Fibroblast of pulmonary artery (primary cell): ENCODE data around the gene SMAD7.
A peak's percentile ranks its signal among the peaks of the same experiment; 100 is the strongest.

Experiments
- DNase-seq: peaks from one replicate; pipeline ENCODE4 v3.0.0-alpha.2; 2010; ENCODE audit warnings: low read depth
- H3K4me3 ChIP-seq: replicated peaks from 2 replicates; pipeline ENCODE4 v1.5.1; 2011; ENCODE audit warnings: low read depth, mild to moderate bottlenecking, control low read depth, low read length, moderate library complexity
- TF ChIP-seq, protein P1 (sequence below): IDR thresholded peaks from 2 replicates; pipeline ENCODE4 v1.5.1; 2011; ENCODE audit warnings: mild to moderate bottlenecking, control low read depth, low read length, inconsistent platforms; ENCODE audit errors: missing control alignments

The SMAD7 gene

DNA sequence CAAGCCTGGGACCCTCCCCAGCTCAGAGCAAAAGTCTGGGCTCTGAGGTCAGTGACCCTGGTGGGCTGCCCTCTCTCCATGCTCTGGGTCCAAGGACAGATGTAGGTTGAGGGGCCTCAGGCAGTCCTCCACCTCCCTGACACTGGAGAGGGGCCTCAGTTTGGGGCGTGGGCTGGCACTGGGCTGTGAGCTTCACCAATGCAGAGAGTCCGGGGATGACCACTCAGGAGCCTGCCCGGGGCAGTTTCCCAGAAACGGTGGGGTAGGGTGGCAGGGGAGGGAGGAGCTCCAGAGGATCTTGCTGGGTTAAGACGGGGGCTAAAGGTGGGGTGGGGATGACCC, 40.5 kb upstream of the SMAD7 start:
- TF ChIP-seq, protein P1, sequence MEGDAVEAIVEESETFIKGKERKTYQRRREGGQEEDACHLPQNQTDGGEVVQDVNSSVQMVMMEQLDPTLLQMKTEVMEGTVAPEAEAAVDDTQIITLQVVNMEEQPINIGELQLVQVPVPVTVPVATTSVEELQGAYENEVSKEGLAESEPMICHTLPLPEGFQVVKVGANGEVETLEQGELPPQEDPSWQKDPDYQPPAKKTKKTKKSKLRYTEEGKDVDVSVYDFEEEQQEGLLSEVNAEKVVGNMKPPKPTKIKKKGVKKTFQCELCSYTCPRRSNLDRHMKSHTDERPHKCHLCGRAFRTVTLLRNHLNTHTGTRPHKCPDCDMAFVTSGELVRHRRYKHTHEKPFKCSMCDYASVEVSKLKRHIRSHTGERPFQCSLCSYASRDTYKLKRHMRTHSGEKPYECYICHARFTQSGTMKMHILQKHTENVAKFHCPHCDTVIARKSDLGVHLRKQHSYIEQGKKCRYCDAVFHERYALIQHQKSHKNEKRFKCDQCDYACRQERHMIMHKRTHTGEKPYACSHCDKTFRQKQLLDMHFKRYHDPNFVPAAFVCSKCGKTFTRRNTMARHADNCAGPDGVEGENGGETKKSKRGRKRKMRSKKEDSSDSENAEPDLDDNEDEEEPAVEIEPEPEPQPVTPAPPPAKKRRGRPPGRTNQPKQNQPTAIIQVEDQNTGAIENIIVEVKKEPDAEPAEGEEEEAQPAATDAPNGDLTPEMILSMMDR, result no peak
- DNase-seq, result no peak
- H3K4me3 ChIP-seq, result no peak overlapping the region

GRCh38 chr18:48990481-48991318, 39.9 kb upstream of the SMAD7 start:
- H3K4me3 ChIP-seq, result no peak overlapping the region
- peak; percentile 49 for DNase-seq
- TF ChIP-seq, protein P1, result no peak

DNA sequence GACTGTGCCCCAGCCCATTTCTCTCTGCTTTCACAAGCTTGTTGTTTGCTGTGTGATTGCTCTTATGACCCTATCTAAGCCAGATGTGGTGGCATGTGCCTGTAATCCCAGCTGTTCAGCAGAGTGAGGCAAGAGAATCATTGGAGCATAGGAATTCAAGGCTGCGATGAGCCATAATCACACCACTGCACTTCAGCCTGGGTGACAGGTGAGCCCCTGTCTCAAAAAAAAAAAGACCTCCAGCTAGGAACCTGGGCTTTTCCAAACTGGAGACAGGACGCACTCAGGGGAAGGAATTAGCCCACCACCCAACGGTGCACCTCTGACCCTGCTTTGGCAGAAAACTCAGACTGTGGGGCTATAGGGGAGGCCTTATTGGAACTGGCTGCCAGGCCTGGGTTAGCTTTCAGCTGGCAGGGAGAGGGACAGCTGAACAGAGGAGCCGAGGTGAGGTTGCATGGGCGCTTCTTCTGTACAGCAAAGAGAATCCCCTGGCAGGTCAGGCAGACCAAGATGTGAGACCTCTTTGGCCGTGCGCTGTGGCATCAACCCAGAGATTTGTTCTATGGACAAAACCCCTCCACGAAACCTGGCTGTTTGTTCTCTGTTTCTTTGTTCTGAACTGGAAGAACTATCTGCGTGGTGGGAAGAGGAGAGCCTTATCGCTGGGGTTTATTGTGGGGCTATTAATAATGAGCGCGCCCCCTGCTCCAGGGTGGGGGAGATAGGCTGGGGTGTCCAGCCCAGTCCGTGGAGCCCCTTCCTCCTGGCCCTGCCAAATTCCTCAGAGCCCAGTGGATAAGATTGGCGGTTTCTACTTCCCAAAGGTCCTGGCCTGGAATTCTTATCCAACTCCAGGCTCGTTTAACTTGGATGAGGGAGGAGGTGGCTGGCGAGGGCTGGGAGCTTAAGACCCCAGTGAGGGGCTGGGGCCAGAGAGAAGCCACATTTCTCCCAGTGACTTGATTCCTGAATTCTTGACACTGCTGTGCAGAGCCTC, 38.8 kb upstream of the SMAD7 start:
- TF ChIP-seq, protein P1, result no peak
- no peak overlapping the region for H3K4me3 ChIP-seq
- DNase-seq, result no peak

- H3K4me3 ChIP-seq, result no peak overlapping the region
- TF ChIP-seq, protein P1, result no peak
Measured at GRCh38 chr18:48988508-48989303, 37.9 kb upstream of the SMAD7 start.

DNA sequence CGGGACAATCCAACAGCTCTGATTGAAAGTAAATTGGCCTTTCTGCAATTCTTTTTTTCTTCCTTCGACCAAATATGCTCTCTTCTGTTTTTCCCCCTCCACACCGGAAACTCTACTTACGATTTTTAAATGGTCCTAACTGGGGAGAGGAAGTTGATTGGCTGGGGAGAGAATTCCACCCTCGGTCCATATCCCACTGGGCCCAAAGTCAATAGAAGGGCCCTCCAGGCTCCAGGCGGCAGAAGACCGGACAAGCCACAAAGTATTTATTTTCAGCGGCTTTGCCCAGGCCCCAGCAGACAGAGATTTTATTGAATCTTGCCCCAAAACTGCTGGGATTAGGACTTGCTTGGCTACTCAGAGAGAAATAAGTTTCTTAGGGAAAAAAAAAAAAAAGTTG, 37.1 kb upstream of the SMAD7 start:
- DNase-seq, result no peak
- TF ChIP-seq, protein P1, result no peak
- H3K4me3 ChIP-seq, result no peak overlapping the region

More at GRCh38 chr18:48988508-48989303, 37.9 kb upstream of the SMAD7 start:
- no peak for DNase-seq

- no peak for DNase-seq
- TF ChIP-seq, protein P1, result no peak
- H3K4me3 ChIP-seq, result no peak overlapping the region
Measured at GRCh38 chr18:48986851-48987761, 36.3 kb upstream of the SMAD7 start.
